ENCODE results near the gene ADRB1.

Gene ADRB1

DNA sequence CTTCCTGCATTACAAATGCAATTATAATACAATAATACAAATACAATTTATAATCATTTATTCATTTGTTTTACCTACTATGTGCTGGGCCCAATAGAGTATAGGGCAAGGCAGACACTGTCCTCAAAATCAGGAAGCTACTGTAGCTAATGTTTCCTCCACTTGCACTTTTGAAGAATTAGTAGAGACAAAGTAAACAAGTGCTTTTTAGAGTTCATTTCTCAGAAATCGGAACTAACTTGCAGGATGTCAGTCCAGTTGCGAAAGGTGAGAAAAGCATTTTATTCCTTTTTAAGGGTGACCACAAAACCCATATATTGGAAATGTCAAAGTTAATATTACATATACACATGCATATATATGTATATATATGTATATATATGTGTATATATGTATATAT lies 14.2 kb downstream of the ADRB1 start:
- Histone ChIP-seq H3K9me3 (no peaks in the 10 kb centered on the region), H3K36me3 (no peaks in the 10 kb centered on the region), H3K27me3 (peaks cover 4% of the 10 kb centered on the region), H3K4me3 (ENCODE audit: low read depth, low read length) (no peak overlapping the region), H3K4me1 (no peaks in the 10 kb centered on the region)
- no peak for TF ChIP-seq CTCF (IDR thresholded peaks at IDR 0.05; ENCODE audit: low read depth, low read length)
- no peak for DNase-seq

DNA sequence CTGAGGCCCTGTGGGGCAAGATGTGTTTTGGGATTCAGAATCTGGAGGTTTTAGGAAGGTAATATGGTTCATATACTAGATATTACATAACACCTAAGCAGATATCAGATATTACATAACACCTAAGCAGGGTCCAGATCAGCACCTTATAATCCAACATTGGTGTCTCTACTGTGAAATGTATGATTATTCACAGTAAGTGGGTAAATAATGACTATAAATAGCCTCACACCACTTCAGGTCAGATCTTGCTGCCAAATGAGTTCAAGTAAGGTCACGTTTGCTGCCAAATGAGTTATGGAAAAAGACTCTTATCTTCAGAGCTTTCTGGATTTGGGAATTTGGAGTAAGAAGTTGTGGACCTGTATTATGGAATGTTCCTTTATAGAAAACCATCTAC lies 14.6 kb downstream of the ADRB1 start:
- Histone ChIP-seq H3K4me1 (no peaks in the 10 kb centered on the region), H3K4me3 (ENCODE audit: low read depth, low read length) (no peak overlapping the region)
- no peak for TF ChIP-seq CTCF (IDR thresholded peaks at IDR 0.05; ENCODE audit: low read depth, low read length)

GRCh38 chr10:114059561-114059960 lies 15.9 kb downstream of the ADRB1 start:
- H3K36me3 ChIP-seq = no peaks in the 10 kb centered on the region
- no peak overlapping the region for H3K4me3 ChIP-seq (ENCODE audit: low read depth, low read length)
- no peak for TF ChIP-seq CTCF (IDR thresholded peaks at IDR 0.05; ENCODE audit: low read depth, low read length)
- no peaks in the 10 kb centered on the region; the same call in 1 of the 2 replicates for H3K27me3 ChIP-seq
- DNase-seq = no peak
- no peaks in the 10 kb centered on the region for H3K9me3 ChIP-seq
- no peaks in the 10 kb centered on the region for H3K4me1 ChIP-seq

More for the DNA sequence above, 14.6 kb downstream of the ADRB1 start:
- no peak for DNase-seq
- Histone ChIP-seq H3K9me3 (no peaks in the 10 kb centered on the region), H3K36me3 (no peaks in the 10 kb centered on the region), H3K27me3 (peaks cover 3% of the 10 kb centered on the region; the same call in 1 of the 2 replicates)

- TF ChIP-seq CTCF (IDR thresholded peaks at IDR 0.05; ENCODE audit: low read depth, low read length) = no peak
Observed at GRCh38 chr10:114060456-114060855, 16.8 kb downstream of the ADRB1 start.

DNA sequence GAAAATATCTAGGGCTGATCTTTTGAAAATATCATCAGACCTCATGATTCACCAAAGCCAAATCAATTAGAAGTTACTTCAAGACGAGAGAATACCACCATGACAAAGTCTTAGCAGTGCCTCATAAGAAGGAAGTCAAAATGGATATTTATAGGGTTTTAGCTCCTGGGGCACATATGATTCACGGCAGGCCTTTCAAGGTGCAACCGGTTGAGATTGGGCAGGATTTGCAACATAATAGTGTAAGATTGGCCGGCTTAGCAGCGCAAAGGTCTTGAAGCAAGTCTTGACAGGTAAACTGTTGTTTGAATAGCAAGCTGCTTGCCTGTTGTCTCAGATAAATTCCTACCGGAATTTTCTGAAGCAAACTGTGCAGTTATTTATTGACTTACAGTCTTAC lies 17.5 kb downstream of the ADRB1 start:
- no peak for DNase-seq
- Histone ChIP-seq H3K9me3 (no peaks in the 10 kb centered on the region), H3K27me3 (no peaks in the 10 kb centered on the region), H3K4me3 (ENCODE audit: low read depth, low read length) (no peak overlapping the region), H3K4me1 (no peaks in the 10 kb centered on the region), H3K36me3 (no peaks in the 10 kb centered on the region)
- TF ChIP-seq CTCF (IDR thresholded peaks at IDR 0.05; ENCODE audit: low read depth, low read length) = no peak

More at GRCh38 chr10:114060456-114060855, 16.8 kb downstream of the ADRB1 start:
- Histone ChIP-seq H3K27me3 (no peaks in the 10 kb centered on the region; the same call in 1 of the 2 replicates), H3K36me3 (no peaks in the 10 kb centered on the region), H3K9me3 (no peaks in the 10 kb centered on the region), H3K4me1 (no peaks in the 10 kb centered on the region), H3K4me3 (ENCODE audit: low read depth, low read length) (no peak overlapping the region)
- no peak for DNase-seq

- no peak for DNase-seq
Observed at GRCh38 chr10:114061789-114062188, 18.1 kb downstream of the ADRB1 start.

More at GRCh38 chr10:114061789-114062188, 18.1 kb downstream of the ADRB1 start:
- H3K9me3 ChIP-seq = no peaks in the 10 kb centered on the region
- H3K4me1 ChIP-seq = no peaks in the 10 kb centered on the region
- no peak overlapping the region for H3K4me3 ChIP-seq (ENCODE audit: low read depth, low read length)
- no peaks in the 10 kb centered on the region for H3K36me3 ChIP-seq
- no peak for TF ChIP-seq CTCF (IDR thresholded peaks at IDR 0.05; ENCODE audit: low read depth, low read length)
- no peaks in the 10 kb centered on the region for H3K27me3 ChIP-seq
